CD1c-positive myeloid dendritic cell (primary cell): ENCODE data around the gene PIMREG.
A peak's percentile ranks its signal among the peaks of the same experiment; 100 is the strongest.

ENCODE experiments used
- DNase-seq: peaks from one replicate; pipeline ENCODE4 v3.0.0-alpha.2; 2016; ENCODE audit errors: extremely low spot score

The PIMREG gene

DNA sequence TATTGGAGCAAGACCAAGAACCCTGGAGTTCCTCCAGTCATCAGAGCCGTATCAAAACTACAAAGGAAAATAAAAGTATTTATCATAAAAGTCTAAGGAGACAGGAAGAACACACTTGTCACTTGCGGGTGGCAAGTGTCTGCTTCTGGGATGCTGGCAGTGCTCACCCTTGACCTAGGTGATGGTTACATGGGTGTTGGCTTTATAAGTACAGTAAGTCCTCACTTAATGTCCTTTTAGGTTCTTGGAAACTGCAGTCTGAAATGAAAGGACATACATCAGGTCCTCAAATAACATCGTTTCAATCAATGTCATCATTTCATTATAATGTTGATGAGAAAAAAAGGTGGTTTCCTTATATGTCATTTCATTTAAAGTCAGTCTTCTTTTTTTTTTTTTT, 6.3 kb upstream of the PIMREG start:
- no peak for DNase-seq

DNA sequence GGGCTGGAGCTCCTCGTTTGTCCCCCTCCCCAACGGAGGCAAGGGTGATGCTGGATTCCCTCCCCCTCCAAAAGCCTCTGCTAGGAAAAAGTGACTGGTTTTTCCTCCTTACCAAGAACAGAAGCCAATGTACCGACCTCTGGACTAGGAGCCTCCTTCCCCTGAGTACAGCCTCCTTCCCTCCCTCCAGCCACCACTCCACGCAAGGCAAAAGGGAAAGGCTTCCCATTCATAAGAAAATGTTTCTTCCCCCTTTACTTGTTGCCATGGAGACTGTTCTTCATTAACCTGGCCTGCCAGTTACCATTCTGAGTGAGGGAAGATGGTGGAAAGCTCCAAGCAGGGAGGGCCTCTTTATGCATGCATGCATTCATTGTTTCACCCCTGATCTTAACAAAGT, 4.3 kb upstream of the PIMREG start:
- DNase-seq, result no peak

DNA sequence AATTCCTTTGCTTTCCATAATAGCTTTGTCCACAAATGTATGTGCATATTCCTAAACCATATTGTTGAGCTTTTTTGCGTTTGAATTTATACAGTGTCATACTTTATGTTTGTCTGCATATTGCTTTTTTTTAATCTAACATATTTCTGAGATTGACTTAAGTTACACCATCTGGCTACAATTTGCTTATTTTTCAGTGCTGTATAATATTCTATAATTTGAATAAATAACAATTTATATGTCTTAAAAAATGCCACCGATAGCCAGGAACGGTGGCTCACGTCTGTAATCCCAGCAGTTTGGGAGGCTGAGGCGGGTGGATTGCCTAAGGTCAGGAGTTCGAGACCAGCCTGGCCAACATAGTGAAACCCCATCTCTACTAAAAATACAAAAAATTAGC, 1.5 kb upstream of the PIMREG start:
- DNase-seq, result no peak

DNA sequence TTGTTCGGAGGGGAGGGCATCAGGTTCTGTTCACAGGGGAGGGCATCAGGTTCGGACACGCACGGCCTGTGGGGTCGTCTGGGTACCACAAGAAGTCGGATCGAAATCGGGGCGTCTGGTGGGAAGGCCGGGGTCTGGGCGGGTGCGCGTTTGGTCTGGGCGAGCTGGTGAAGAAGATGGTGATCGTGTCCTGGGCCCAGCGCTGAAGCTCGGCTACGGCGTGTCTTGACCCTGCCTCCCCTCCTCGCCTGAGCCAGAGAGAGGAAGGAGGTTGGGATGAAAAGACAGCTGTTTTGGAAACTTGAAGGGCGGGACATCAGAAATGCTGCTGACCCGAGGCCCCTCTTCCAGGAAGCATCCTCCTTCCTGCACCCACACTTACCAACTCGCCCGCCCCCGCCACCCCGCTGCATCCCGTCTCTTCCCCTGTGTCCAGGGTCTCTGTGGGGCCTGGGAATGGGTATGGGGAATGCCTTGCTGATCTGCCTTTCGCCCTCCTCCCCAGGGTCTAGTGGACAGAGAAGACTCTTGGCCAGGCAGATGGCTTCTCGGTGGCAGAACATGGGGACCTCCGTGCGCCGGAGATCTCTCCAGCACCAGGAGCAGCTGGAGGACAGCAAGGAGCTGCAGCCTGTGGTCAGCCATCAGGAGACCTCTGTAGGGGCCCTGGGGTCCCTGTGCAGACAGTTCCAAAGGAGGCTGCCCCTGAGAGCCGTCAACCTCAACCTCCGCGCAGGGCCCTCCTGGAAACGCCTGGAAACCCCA, 498 bp downstream of the PIMREG start:
- no peak for DNase-seq

DNA sequence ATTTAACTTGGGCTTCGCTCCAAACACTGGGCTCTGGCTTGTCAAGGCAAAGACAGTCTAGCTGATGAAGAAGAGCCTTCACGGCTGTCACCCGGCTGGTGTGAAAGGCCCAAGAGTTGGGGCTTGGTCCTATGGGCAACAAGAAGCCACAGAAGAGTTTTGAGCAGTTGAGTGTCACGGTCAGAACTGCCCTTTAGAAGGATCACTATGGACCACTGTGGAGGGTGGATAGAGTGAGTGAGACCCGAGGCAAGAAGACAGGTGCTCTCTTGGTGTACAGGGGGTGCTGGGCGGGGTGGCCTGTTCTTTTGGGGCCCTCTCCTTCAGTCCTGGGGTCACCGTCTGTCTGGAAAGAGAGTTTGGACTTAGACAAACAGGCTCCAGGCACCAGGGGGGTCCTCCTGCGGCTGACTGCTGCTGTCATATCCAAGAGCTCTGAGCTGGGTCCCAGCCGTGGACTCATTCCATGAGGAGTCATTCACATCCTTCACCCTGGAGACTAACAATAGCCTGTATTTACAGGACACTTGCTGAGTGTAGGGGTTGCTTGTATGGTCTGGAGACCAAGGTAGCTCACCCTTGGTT, 2.4 kb downstream of the PIMREG start:
- no peak for DNase-seq

DNA sequence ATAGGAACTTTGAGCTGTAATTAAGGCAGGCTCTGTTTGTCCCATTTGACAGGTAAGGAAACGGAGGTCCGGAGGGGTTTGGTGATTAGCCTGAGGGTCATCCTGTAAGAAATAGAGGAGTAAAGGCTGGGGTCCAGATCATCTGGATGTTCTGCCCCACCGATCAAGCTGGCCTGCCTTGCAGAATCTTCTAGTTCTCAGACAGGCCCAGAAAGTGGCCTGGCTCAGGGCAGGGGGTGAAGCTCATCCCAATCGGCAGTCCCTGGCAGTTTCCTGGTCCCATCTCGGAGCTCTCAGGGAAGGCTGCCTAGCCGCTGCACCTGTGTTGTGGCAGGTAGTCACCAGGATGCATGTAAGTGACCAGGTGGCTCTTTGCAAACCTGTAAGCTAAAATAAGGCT, 4.2 kb downstream of the PIMREG start:
- DNase-seq, result no peak

DNA sequence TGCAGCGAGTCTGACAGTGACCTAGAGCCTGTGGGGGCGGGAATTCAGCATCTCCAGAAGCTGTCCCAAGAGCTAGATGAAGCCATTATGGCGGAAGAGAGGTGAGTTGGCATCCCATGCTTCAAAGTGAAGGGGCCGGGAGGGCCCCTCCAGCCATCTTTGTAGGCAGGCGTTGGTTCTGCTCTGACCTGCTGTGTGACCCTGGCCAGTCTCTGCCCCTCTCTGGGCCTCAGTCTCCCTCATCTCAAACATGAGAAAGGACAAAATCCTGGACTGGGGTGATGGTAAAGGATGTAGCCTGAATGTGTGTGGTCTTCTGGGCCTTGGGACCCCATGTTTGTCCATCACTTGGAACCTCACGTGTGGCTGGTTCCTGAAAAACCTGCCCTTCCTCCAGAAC, 5.1 kb downstream of the PIMREG start:
- no peak for DNase-seq

DNA sequence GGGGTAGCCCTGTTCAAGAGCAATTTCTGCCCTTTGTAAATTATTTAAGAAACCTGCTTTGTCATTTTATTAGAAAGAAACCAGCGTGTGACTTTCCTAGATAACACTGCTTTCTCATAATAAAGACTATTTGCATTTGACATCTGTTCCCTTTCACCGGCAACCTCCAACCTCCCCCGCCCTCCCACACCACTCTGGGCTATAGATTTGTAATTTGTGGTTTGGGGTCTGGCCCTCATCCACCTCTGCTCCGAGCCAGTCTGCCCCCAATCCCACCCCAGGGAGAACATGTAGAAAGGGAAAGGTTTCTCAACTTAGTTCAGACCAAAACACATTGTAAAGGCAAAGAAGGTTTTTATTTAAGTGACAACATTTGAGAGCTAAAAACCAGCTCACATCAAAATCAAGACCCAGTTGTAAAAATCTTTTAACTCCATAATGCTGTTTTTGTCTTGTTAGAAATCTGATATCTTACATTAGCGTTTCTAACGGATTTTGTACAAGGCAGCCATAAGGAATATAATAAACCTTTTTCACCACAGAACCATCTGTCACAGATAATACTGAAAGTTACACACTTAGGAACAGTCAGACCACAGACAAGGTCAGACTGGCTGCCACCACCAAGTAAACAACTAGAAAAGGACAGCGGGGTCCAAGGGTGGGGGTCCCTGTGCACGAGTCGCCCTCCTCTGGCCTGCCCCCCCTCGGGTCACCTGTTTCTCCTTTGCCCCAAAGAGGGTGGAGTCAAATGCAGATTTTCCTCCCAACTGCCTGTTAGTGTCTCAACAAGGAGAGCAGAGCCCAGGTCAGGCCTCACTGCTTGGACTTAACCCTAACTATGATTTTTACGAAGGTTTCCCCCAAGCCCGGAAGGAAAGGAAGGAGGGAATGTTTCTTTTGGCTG, 6.9 kb downstream of the PIMREG start:
- no peak for DNase-seq

DNA sequence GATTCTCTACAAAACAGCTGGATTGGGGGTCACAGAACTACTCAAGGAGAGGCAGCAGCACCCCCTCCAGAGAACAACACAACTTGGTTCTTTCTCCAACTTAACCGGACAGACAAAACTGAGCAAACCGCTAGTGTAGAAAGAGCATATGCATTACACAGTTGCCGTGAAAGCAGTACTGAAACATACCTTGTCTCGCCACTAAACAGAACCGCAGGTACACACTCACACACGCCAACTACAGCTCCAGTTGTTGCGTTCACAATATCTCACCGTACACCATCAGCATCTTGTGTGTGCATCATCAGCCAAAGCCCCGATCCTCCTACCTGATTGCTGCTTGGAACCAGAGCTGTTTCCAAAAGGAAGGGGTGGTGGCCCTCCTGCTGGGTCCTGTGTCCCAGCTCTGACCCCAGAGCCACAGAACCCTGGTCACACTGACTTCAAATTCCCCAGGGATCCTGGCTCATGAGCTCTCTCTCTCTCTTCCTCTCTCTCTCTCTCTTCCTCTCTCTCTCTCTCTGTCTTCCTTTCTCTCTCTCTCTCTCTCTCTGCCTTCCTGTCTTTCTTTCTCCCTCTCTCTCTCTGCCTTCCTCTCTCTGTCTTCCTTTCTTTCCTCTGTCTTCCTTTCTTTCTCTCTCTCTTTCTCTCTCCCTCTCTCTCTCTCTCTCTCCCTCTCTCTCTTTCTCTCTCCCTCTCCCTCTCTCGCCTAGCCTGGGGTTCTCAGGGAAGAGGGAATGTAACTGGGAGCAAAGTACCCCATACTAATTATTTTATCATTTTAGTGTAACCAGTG, 8.4 kb downstream of the PIMREG start:
- DNase-seq, result no peak

DNA sequence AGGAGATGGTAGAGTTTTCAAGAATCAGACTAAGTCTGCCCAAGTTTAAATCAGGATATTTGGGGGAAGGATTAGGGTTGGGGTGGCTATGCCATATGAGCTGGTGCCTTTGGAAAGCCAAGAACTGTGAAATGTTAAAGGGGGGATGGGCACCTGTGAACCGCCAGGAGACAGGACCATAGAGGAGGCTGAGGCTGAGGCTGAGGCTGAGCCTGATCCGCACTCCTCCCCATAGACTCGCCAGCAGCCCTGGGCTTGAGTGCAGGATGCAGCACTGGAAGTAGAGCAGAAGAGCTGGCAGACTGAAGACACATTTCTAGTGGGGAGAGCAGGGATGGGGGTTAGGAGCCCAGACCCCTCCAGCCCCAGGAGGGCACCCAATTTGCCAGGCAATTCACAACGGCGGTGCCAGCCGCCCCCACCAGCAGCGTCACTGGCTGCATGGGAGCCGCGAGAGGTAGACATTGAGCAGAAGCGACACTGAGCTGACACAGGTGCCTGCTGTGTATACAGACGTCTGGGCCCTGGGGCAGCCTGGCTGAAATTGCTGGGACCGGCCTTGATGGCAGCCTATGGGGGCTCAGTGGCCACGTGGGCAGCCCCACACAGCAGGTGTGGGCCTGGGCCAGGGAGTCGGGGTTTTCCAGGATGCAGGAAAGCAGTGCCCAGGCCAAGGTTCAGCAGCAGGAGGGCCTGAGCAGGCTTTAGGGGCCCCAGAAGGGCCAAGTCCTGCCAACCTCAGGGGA, 9.2 kb downstream of the PIMREG start:
- no peak for DNase-seq

DNA sequence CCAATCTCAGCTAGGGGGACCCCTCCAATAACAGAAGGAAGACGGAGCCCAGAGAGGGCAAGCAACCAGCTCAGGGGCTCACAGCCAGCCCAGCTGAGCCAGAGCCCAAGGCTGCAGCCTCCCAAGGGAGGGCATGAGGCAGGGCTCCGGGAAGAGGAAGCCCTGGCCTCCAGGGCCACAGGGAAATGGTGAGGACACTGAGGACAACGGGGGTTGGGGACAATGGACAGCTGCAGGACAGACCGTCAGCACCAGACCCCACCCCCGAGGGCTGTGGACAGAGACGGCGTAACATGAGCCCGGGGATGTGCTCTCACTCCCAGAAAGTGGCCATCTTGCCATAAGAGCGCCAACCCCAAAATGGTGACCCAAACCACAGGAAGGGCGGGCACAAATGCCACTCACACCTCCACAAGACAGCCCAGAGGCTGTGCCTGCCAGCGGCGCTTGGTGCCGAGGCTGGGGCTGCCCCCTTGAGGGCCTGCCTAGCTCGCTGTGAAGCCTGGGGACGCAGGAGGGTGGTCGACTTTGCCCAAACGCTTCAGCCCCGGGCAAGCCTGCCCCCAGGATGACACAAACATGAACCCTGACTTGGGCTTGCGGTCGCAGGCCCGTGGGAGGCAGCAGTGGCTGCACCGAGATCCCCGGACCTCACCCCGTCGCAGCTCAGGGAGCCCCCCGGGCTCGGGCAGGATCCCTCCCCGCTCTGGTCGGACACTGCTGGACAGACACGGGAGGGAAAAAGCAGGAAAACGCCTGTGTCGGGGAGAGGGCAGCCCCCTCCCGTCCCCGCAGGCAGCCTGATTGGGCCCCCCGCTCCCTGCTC, 10.5 kb downstream of the PIMREG start:
- DNase-seq, result no peak

DNA sequence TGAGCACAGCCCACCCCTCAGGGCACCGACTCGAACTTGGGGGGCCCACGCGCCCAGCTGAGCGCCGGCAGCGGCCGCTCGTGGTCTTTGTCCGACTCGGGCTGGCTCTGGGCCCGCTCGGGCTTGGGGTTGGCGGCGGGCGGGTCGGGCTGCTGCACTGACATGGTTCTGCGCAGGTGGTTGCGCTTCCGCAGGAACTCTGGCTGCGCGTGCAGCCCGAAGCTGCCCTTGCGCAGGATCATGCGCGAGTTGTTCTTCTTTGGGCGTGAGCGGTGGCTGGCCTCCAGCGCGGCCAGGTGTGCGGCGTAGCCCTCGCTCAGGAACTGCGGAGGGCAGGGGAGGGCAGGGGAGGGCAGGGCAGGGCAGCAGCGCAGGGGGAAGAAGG, 11.1 kb downstream of the PIMREG start:
- peak; percentile 66 for DNase-seq

DNA sequence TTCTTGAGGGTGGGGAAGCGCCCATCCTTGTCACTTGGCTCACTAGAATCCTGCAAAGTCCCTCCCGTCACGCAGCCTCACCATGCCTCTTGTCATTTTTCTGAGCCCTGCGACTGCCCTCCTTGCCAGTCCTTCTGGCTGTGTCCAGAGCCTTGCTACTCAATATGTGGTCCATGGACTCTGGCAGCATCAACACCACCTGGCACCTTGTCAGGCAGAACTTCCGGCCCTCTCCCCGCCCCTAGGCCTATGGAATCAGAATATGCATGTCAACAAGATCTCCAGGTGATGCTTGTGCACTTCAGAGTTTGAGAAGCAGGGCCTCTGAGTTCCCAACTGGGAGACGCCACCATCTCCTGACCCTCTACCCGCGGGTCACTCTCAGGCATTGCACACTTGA, 12.1 kb downstream of the PIMREG start:
- DNase-seq, result no peak

DNA sequence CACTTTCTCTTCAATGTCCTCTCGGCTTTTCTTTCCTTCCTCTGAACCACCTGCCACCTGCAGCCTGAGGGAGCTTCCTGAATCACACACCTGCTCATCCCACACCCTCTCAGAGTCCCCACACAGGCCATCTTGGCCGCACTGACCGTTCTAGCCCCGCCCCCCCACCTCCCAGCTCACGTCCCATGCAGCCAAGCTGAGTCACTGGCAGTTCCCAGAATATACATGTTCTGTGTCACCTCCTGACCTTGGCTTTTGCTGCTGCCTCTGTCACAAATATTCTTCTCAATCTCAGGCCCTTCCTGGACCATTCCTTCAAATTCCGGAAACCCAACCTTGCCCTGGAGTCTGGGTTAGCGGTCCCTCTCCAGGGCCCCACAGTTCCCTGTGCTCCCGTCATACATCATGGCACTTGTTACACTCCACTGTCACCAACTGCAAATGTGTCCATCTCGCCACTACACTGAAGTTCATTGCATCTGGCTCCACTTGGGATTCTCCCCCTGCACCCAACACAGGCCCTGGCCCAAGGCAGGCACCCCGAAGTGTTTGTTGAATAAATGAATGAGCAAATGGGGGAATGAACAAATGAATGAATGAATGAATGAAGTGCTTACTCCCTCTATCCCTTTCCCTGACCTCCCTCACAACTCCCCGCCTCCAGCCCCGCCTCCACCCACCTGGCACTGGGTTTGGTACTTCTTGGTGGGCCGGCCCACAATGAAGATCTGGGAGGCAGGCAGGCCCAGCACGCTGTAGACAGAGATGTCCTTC, 12.8 kb downstream of the PIMREG start:
- peak; percentile 24 for DNase-seq

DNA sequence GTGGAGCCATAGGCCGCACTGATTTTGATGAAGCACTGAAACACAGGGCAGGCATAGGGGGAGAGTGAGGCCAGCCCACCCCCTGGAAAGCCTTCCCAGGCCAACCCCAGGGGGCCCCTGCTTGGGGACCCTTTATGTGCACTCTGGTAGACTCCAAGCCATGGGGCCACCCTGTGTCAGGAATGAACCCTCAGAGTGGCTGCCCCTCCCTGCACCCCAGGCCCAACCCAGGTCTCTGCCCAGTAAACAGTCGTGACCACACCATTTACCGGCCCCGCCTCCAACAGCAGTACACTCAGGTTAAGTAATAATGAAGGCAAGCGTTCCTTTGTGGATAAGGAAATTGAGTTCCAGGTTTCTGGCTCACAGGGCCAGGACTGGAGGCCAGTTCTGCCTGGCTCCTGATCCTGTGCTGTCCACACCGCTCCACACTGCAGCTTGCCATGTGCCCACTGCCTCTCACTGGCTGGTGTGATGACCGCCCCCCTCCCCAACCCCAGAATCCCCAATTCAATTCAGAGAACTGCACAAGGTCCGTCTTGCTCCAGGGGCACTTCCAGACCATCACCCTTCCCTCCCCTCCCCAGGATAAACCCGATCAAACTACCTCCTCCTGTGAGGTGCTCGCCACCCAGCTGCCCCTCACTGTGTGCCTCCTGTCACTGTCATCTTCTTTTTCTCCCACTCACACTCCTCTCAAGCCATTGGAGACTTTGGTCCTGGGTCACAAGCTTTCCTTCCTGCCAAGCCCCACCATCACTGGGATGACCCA, 13.6 kb downstream of the PIMREG start:
- DNase-seq, result no peak

DNA sequence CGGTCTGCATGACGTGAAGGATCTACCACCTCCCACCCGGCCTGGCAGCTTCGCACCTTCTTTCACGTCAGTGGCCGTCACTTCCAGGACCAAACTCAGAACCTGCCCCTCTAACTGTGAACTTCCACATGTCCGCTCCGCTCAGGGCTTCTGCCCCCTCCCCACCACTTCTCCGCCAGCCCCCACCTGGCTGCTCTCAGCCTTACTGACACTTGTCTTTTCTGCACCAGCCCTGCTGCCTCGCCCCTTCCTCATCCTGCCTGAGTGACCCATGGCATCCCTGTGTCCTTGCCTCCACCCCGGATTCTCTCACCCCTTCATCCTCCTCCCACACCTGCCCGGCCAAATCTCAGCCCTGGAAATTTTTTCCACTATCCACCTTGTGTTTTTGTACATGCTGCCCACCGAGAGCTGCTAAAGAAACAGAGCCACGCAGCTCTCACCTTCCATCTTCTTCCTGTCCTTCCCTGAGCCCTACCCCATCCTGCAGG, 14.2 kb downstream of the PIMREG start:
- no peak for DNase-seq

DNA sequence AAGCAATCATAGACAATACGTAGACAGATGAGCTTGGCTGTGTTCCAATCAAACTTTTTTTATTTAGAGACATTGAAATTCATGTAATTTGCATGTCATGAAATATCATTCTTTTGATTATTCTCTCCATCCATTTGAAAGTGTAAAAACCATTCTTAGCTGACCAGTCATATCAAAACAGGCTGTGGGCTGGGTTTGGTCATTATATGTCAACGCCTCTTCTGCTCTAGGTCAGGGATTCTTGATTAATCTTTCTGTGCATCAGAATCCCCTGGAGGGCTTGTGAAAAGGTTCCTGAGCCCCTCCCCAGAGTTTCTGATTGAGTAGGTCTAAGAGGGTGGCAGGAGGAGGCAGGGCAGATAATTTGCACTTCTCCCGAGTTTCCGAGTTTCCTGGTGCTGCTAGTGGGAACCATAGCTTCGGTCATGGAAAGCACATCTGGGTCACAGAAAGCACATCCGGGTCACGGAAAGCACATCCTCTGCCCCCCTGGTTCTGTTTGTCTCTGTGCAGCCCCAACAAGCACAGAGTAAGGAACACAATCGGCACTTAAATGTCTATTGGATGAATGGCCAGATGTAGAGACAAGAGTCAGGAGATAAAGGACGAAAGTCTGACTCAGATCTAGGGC, 16.4 kb downstream of the PIMREG start:
- no peak for DNase-seq

DNA sequence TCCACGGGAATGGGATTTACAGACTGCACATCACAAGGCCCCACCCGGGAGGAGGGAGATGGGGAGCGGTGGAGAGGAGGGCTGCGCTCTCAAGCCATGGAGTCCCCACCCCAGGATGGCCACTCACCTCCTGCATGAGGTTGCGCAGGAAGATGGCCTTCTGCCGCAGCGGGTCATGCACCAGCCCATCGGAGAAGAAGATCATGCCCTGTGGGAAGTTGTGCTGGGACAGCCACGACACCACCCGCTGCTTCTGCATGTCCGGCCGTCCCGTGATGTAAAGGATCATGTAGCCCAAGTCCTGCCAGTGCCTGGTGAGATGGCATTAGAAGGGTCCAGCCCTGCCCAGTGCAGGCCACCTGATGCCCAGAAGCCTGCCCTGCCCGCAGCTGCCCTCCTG, 17.0 kb downstream of the PIMREG start:
- no peak for DNase-seq
